HG02840 (cell line): Measurements from ENCODE around the gene RBM18.

ENCODE experiments used
- ATAC-seq: cut with Tn5 transposase; IDR thresholded peaks from one replicate; pipeline ENCODE4 v1.9.1; 2021; ENCODE audit warnings: mild to moderate bottlenecking, moderate library complexity, moderate number of reproducible peaks; ENCODE audit not compliant: unreplicated experiment, low FRiP score

Gene RBM18

GRCh38 chr9:122261469-122261881 lies 3.2 kb downstream of the RBM18 start:
- ATAC-seq = no peak

- ATAC-seq = no peak
Observed at GRCh38 chr9:122258886-122259415, 5.7 kb downstream of the RBM18 start.

DNA sequence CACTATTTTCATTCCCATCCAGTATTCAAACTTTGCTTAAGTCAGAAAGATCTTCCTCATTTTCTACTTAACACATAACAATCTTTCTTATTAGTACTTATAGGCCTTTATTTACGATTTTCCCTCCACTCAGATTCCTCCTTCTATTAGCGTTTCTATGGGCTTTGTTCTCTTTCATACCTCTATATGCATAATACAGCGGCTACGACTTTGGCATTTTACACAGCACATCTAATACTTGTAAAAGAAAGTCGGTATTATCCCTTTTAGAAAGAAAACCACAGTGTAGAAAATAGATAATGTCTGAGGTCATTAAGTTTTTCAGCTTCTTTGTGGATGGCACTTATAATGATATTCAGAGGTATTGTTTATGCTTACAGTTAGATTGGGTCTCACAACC lies 8.4 kb downstream of the RBM18 start:
- no peak for ATAC-seq

GRCh38 chr9:122254761-122255160 lies 9.9 kb downstream of the RBM18 start:
- ATAC-seq = no peak

GRCh38 chr9:122252796-122253195 lies 11.8 kb downstream of the RBM18 start:
- no peak for ATAC-seq

GRCh38 chr9:122251351-122251750 lies 13.3 kb downstream of the RBM18 start:
- no peak for ATAC-seq

DNA sequence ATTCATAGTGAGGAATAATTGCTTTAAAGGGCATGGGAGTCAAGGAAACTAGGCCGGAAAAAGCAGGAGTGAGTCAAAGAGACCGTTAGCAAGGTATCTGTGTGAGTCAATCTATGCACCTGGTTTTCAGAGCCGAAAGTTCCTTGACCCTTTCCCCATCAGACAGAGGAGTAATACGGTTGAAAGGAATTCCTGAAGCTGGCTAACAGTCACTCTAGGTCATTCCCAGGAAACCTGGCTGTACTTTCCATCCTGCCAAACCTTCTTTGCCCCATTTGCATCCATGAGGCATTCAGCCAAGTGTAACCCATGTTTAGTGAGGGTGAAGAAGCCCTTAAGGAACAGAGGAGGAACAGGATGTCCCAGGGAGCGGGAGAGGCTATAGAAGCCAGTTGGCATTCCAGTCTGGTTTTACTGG lies 16.2 kb downstream of the RBM18 start:
- ATAC-seq = no peak

GRCh38 chr9:122246666-122247065 lies 18.0 kb downstream of the RBM18 start:
- ATAC-seq = no peak

GRCh38 chr9:122244349-122244748 lies 20.3 kb downstream of the RBM18 start:
- ATAC-seq = no peak

GRCh38 chr9:122239722-122240121 lies 24.9 kb downstream of the RBM18 start:
- ATAC-seq = no peak

- ATAC-seq = no peak
Observed at GRCh38 chr9:122236681-122237080, 28.0 kb downstream of the RBM18 start.

- ATAC-seq = no peak
Observed at GRCh38 chr9:122234022-122234748, 30.5 kb downstream of the RBM18 start.

GRCh38 chr9:122232796-122233306 lies 31.8 kb downstream of the RBM18 start:
- ATAC-seq = no peak

DNA sequence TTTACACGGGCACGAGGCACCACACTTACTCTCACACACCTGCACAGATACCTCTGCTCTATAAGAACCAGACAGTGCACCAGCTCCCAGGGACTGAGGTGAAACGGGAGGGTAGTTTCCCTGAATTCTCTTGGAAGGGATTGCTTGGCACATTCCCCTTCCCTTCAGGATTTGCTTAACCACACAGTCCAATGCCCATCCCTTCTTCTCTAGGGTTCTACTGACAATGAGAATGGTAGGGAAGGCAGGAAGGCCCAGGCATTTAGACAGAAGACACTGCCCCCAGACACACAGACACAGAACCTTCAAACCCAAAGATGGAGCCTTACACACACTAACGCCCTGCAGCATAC lies 35.2 kb downstream of the RBM18 start:
- ATAC-seq = no peak

GRCh38 chr9:122228568-122229484 lies 35.8 kb downstream of the RBM18 start, which contains the start of gene LHX6:
LHX6 (minus strand) TSS chr9:122228957; CDS start chr9:122228740, 217 bp downstream.
- ATAC-seq = no peak

DNA sequence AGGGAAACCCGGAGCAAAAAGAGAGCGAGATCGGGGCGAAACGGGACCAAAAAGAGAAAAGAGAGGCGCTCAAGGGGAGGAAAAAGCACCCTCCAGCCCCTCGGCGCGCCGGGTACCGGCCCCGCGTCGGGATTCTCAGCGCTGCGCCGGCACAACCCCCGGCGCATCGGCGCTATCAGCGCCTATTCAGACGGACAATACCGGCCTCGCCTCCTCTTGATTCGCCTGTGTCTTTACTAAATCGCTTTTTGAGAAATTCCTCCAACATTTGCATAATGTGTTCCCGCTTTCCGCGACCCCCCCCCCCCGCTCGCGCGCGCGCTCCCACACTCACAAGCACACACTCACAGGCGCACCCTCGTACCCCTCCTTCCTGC lies 36.5 kb downstream of the RBM18 start:
- ATAC-seq = no peak

DNA sequence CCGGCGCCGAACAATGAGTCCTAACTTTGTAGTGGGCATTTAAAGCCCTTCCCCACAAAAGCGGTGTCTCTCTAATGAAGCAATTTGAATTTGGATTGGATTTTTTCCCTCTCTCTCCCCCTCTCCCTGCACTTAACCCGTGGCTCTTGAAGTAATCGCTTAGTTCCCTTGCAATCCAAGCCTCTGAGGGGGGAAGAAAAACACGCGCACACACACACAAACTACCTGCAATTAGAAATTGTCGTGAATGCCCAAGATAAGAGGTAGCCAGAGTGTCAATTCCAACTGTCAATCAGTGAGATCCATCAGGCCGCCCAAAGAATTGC lies 37.1 kb downstream of the RBM18 start:
- no peak for ATAC-seq

DNA sequence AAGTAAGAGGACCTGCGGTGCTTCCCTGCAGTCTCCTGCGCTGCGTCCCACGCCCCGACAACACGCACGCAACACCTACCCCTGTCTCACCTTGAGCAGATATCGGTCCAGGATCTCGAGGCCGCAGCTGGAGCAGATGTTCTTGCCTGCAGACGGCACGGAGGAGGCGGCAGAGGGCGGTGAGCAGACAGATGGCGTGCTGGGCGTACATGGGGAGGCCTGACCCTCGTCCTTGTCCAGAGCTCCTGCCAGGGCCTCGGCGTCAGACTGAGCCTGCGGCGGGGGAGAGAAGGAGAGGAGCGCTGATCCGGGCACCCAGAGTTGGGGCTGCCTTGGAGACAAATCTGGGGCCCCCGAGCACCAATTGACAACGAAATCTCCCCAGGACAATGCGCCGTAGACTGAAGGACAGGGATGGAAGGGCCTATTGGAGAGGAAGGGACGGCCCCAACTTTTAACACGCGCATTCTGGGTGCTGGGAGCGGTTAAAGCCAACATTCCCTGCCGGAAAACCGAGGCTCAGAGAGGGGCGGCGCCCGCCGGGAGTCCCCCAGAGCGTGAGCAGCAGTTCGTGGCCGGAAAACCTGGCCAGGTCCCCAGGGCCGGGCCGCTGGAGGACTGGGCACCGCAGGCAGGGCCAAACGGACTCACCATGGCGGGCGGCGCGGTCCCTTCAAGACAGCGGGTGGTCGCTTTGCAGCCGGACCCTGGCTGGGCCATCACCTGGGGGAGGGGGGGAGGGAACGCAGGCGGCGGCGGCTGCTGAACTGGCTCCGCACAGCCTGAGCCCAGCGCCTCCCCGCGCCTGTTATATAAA lies 37.7 kb downstream of the RBM18 start:
- no peak for ATAC-seq

DNA sequence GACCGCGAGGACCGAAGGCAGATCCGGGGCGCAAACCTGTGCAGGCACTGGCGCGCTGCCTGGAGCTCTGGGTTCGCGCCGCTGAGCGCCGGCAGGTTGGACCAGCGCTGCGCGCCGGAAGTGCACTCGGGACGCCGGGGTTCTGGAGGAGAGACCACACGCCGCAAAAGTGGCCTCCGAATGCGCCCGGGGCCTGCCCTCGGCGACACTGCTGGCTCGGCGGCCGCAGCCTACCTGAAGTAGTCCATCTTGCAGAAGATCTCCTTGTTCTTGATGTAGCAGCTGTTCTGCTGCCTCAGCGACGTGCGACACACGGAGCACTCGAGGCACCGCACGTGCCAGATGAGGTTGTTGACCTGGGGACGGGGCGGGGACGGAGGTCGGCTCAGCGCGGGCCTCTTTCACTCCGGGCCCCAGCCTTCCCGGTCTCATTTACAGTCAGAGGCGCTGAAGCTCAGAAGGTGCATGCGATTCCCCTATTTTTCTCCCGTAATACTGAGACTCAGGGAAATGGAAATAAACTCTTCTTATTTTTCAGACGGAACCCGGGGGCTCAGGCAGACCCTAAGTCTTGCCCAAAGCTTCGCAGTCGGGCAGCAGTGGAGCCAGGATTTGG lies 38.4 kb downstream of the RBM18 start:
- ATAC-seq = no peak
